ENCODE data around the gene TTLL7. TPM values are rescaled to one million over a fixed set of nuclear protein-coding genes. Genes with fewer than 3 reads are reported as not detected.

TTLL7 gene
- total RNA-seq, 4 donors from 2014 or later: 5.8 to 7.7 (median 7.2) TPM

DNA sequence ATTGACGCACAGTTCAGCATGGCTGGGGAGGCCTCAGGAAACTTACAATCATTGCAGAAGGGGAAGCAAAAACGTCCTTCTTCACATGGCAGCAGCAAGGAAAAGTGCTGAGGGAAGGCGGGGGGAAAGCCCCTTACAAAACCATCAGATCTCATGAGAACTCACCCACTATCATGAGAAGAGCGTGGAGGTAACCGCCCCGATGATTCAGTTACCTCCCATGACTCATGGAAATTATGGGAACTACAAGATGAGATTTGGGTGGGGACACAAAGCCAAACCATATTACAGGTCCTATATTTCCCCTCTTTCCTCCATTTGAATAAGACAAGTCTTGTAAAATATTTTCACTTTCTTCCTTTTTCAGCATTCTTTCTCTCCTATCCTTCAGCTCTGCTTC, 7.7 kb upstream of the TTLL7 start:
- no peak for TF ChIP-seq CTCF (IDR thresholded peaks at IDR 0.05; ENCODE audit: low read depth)

GRCh38 chr1:84001501-84001900, 2.6 kb upstream of the TTLL7 start:
- no peak for TF ChIP-seq CTCF (IDR thresholded peaks at IDR 0.05; ENCODE audit: low read depth)

- no peak for TF ChIP-seq CTCF (IDR thresholded peaks at IDR 0.05; ENCODE audit: low read depth)
Observed at GRCh38 chr1:84000954-84001495, 2.1 kb upstream of the TTLL7 start.

DNA sequence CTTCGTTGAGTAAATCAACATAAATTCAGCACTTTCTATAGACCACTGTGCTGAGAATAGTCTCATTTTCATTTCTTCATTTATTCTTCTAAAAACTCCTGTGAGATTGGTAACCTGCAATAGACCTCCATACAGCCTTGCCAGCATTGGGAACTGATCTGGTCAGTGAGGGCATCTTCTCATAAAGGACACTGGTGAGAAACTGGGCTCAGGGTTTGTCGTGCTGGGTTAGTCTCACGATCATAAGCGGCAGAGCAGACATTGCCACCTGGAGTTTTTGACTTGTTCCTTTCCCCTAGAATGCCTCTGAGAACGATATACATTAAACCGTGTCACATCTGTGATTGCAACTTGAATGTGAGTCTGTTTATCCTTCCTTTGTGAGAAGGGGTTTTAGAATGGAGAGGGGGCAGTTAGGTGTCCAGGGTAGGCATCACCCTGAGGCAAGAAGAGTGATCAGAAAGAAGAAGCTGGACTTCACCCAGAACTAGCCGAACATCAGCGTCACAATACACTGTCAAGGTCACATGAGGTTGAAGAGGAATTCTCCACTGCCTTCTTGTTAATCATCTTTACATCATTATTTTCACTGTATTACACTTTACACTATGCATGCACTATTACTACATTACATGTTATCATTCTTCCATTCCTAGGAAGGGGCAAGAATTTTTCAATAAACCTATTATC, 1.4 kb upstream of the TTLL7 start:
- TF ChIP-seq CTCF (IDR thresholded peaks at IDR 0.05; ENCODE audit: low read depth): no peak

GRCh38 chr1:83999316-83999819, 436 bp upstream of the TTLL7 start:
- no peak for TF ChIP-seq CTCF (IDR thresholded peaks at IDR 0.05; ENCODE audit: low read depth)

- no peak for TF ChIP-seq CTCF (IDR thresholded peaks at IDR 0.05; ENCODE audit: low read depth)
Observed at GRCh38 chr1:83998205-83998497, 781 bp downstream of the TTLL7 start.

DNA sequence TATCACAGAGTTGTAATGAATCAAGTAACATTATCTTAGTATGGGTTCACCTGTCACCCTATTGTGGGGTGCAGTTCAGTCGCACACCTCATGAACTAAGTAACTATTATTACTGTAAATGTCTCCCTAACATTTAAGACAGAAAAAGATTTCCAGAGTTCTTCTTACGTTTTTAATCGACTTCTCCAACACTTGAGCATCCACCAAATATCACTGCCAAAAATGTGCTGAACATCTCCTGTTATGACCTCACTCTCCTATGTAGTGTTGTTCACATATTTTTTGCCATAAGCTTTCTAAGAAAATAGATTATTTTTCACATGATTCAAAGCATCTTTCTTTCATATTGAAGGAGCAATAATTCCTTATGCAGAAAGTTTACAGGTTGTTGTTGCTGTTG, 1.3 kb downstream of the TTLL7 start:
- TF ChIP-seq CTCF (IDR thresholded peaks at IDR 0.05; ENCODE audit: low read depth): no peak
